ENCODE results near the gene ZNF622.
"Not testable (repeated sequence)": the region's sequence is repeated elsewhere in the genome, so short reads cannot be mapped to it uniquely, and the experiment has no call there.

ZNF622 gene

DNA sequence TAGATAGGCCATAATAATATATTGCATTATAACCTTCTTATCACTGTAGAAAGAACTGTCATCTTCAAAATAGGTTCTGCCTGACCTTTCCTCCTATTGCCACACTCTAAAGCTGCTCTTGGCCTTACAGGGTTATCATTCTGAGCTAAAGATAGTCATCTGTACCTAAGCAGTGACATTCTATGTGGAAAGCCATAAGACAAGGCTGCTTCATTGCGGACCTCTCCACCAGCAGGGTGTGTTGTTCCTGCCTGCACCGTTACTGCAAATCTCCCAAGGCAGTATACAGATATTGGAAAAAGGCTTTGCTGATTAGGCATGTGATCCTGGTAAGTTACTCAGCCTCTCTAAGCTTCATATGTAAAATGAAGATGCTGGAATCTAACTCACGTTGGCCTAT lies 8.1 kb downstream of the ZNF622 start:
- Histone ChIP-seq H3K4me3 (ENCODE audit: low read depth, low read length) (no peak overlapping the region), H3K4me1 (ENCODE audit: control insufficient read depth, insufficient read depth, low read length) (0 out of 2 replicates have a peak, but pooled peaks cover 4% of the 10 kb centered on the region), H3K36me3 (ENCODE audit: control insufficient read depth, insufficient read depth, low read length) (peaks cover 80% of the 10 kb centered on the region), H3K9me3 (ENCODE audit: control insufficient read depth, insufficient read depth, low read length) (no peaks in the 10 kb centered on the region), H3K27ac (ENCODE audit: low read depth, low read length) (no peak overlapping the region), H3K9ac (ENCODE audit: low read depth, low read length) (no peak overlapping the region), H3K27me3 (ENCODE audit: control insufficient read depth, insufficient read depth, low read length) (no peaks in the 10 kb centered on the region)

- no peak overlapping the region for H3K27ac ChIP-seq (ENCODE audit: low read depth, low read length)
- no peak overlapping the region for H3K9ac ChIP-seq (ENCODE audit: low read depth, low read length)
These were observed 9.3 kb downstream of the ZNF622 start for GRCh38 chr5:16456103-16456832.

GRCh38 chr5:16455668-16456067 lies 9.9 kb downstream of the ZNF622 start:
- no peak overlapping the region for H3K9ac ChIP-seq (ENCODE audit: low read depth, low read length)
- H3K36me3 ChIP-seq (ENCODE audit: control insufficient read depth, insufficient read depth, low read length): peaks cover 80% of the 10 kb centered on the region
- H3K4me1 ChIP-seq (ENCODE audit: control insufficient read depth, insufficient read depth, low read length): 0 out of 2 replicates have a peak, but pooled peaks cover 4% of the 10 kb centered on the region
- H3K27me3 ChIP-seq (ENCODE audit: control insufficient read depth, insufficient read depth, low read length): no peaks in the 10 kb centered on the region
- no peaks in the 10 kb centered on the region for H3K9me3 ChIP-seq (ENCODE audit: control insufficient read depth, insufficient read depth, low read length)
- H3K27ac ChIP-seq (ENCODE audit: low read depth, low read length): no peak overlapping the region
- H3K4me3 ChIP-seq (ENCODE audit: low read depth, low read length): no peak overlapping the region

More at GRCh38 chr5:16456103-16456832, 9.3 kb downstream of the ZNF622 start:
- H3K27me3 ChIP-seq (ENCODE audit: control insufficient read depth, insufficient read depth, low read length): no peaks in the 10 kb centered on the region
- no peak overlapping the region for H3K4me3 ChIP-seq (ENCODE audit: low read depth, low read length)
- H3K9me3 ChIP-seq (ENCODE audit: control insufficient read depth, insufficient read depth, low read length): no peaks in the 10 kb centered on the region
- H3K4me1 ChIP-seq (ENCODE audit: control insufficient read depth, insufficient read depth, low read length): 0 out of 2 replicates have a peak, but pooled peaks cover 4% of the 10 kb centered on the region
- peaks cover 80% of the 10 kb centered on the region for H3K36me3 ChIP-seq (ENCODE audit: control insufficient read depth, insufficient read depth, low read length)

GRCh38 chr5:16454686-16455085 lies 10.9 kb downstream of the ZNF622 start:
- Histone ChIP-seq H3K9me3 (ENCODE audit: control insufficient read depth, insufficient read depth, low read length) (no peaks in the 10 kb centered on the region), H3K4me3 (ENCODE audit: low read depth, low read length) (no peak overlapping the region), H3K27ac (ENCODE audit: low read depth, low read length) (no peak overlapping the region), H3K36me3 (ENCODE audit: control insufficient read depth, insufficient read depth, low read length) (peaks cover 82% of the 10 kb centered on the region), H3K27me3 (ENCODE audit: control insufficient read depth, insufficient read depth, low read length) (no peaks in the 10 kb centered on the region), H3K9ac (ENCODE audit: low read depth, low read length) (no peak overlapping the region), H3K4me1 (ENCODE audit: control insufficient read depth, insufficient read depth, low read length) (0 out of 2 replicates have a peak, but pooled peaks cover 4% of the 10 kb centered on the region)

- peaks cover 83% of the 10 kb centered on the region for H3K36me3 ChIP-seq (ENCODE audit: control insufficient read depth, insufficient read depth, low read length)
These were observed 12.0 kb downstream of the ZNF622 start for GRCh38 chr5:16453609-16454008.

GRCh38 chr5:16450163-16450562 lies 15.4 kb downstream of the ZNF622 start:
- Histone ChIP-seq H3K9ac (ENCODE audit: low read depth, low read length) (no peak overlapping the region), H3K36me3 (ENCODE audit: control insufficient read depth, insufficient read depth, low read length) (peaks cover 57% of the 10 kb centered on the region)

More at GRCh38 chr5:16453609-16454008, 12.0 kb downstream of the ZNF622 start:
- H3K27ac ChIP-seq (ENCODE audit: low read depth, low read length): no peak overlapping the region
- H3K9me3 ChIP-seq (ENCODE audit: control insufficient read depth, insufficient read depth, low read length): no peaks in the 10 kb centered on the region
- no peak overlapping the region for H3K4me3 ChIP-seq (ENCODE audit: low read depth, low read length)
- 0 out of 2 replicates have a peak, but pooled peaks cover 4% of the 10 kb centered on the region for H3K4me1 ChIP-seq (ENCODE audit: control insufficient read depth, insufficient read depth, low read length)
- no peaks in the 10 kb centered on the region for H3K27me3 ChIP-seq (ENCODE audit: control insufficient read depth, insufficient read depth, low read length)
- H3K9ac ChIP-seq (ENCODE audit: low read depth, low read length): no peak overlapping the region

DNA sequence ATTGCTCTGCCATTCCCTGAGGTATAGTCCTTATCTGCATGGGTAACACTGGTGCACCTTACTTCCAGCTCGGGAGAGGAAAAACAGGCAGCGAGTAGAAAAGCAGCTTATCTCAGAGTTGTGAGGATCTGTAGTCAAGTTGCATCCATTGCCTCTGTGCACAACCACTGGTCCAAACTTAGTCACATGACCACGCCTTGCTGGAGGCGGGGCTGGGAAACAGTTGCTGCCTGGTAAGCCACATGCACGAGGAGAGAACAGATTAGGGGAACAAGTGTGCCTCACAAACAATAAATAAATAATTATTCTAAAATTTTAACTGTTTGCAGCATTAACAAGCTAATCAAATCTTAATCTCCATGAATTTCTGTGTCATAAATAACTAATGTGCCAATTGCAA lies 18.6 kb downstream of the ZNF622 start:
- Histone ChIP-seq H3K27me3 (ENCODE audit: control insufficient read depth, insufficient read depth, low read length) (no peaks in the 10 kb centered on the region), H3K36me3 (ENCODE audit: control insufficient read depth, insufficient read depth, low read length) (peaks cover 38% of the 10 kb centered on the region), H3K9ac (ENCODE audit: low read depth, low read length) (no peak overlapping the region), H3K4me3 (ENCODE audit: low read depth, low read length) (no peak overlapping the region), H3K9me3 (ENCODE audit: control insufficient read depth, insufficient read depth, low read length) (no peaks in the 10 kb centered on the region), H3K27ac (ENCODE audit: low read depth, low read length) (no peak overlapping the region), H3K4me1 (ENCODE audit: control insufficient read depth, insufficient read depth, low read length) (no peaks in the 10 kb centered on the region)

More at GRCh38 chr5:16450163-16450562, 15.4 kb downstream of the ZNF622 start:
- Histone ChIP-seq H3K4me1 (ENCODE audit: control insufficient read depth, insufficient read depth, low read length) (no peaks in the 10 kb centered on the region), H3K4me3 (ENCODE audit: low read depth, low read length) (no peak overlapping the region), H3K27ac (ENCODE audit: low read depth, low read length) (no peak overlapping the region), H3K9me3 (ENCODE audit: control insufficient read depth, insufficient read depth, low read length) (no peaks in the 10 kb centered on the region), H3K27me3 (ENCODE audit: control insufficient read depth, insufficient read depth, low read length) (no peaks in the 10 kb centered on the region)

GRCh38 chr5:16437977-16438376 lies 27.6 kb downstream of the ZNF622 start:
- no peak overlapping the region for H3K9ac ChIP-seq (ENCODE audit: low read depth, low read length)
- H3K36me3 ChIP-seq (ENCODE audit: control insufficient read depth, insufficient read depth, low read length): no peaks in the 10 kb centered on the region
- H3K4me1 ChIP-seq (ENCODE audit: control insufficient read depth, insufficient read depth, low read length): no peaks in the 10 kb centered on the region
- no peak overlapping the region for H3K27ac ChIP-seq (ENCODE audit: low read depth, low read length)
- no peaks in the 10 kb centered on the region for H3K27me3 ChIP-seq (ENCODE audit: control insufficient read depth, insufficient read depth, low read length)
- H3K9me3 ChIP-seq (ENCODE audit: control insufficient read depth, insufficient read depth, low read length): no peaks in the 10 kb centered on the region
- no peak overlapping the region for H3K4me3 ChIP-seq (ENCODE audit: low read depth, low read length)

- not testable (repeated sequence) for H3K36me3 ChIP-seq (ENCODE audit: control insufficient read depth, insufficient read depth, low read length); H3K9ac ChIP-seq (ENCODE audit: low read depth, low read length); H3K27ac ChIP-seq (ENCODE audit: low read depth, low read length); H3K9me3 ChIP-seq (ENCODE audit: control insufficient read depth, insufficient read depth, low read length); H3K27me3 ChIP-seq (ENCODE audit: control insufficient read depth, insufficient read depth, low read length); H3K4me3 ChIP-seq (ENCODE audit: low read depth, low read length)
- H3K4me1 ChIP-seq (ENCODE audit: control insufficient read depth, insufficient read depth, low read length): peaks cover 12% of the 10 kb centered on the region
These were observed 29.4 kb downstream of the ZNF622 start for GRCh38 chr5:16436065-16436682.

DNA sequence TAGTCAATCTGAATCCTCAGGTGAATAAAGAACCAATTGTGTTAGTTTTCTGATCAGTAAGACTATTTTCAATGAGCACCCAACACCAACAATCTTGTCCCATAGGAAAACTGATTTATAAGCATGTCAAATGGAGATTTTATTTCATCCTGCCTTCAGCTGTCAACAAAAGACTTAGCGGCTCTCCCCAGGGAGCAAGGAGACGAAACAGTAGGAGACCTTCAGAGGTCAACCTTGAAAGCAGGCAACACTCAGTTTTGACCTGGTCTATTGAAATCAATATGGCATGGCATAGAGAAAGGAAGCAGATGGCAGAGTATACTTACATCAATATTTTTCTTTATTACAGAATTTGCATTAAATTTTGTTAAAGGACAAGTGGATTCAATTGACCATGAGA lies 34.1 kb downstream of the ZNF622 start:
- no peaks in the 10 kb centered on the region for H3K9me3 ChIP-seq (ENCODE audit: control insufficient read depth, insufficient read depth, low read length)
- H3K4me3 ChIP-seq (ENCODE audit: low read depth, low read length): no peak overlapping the region

DNA sequence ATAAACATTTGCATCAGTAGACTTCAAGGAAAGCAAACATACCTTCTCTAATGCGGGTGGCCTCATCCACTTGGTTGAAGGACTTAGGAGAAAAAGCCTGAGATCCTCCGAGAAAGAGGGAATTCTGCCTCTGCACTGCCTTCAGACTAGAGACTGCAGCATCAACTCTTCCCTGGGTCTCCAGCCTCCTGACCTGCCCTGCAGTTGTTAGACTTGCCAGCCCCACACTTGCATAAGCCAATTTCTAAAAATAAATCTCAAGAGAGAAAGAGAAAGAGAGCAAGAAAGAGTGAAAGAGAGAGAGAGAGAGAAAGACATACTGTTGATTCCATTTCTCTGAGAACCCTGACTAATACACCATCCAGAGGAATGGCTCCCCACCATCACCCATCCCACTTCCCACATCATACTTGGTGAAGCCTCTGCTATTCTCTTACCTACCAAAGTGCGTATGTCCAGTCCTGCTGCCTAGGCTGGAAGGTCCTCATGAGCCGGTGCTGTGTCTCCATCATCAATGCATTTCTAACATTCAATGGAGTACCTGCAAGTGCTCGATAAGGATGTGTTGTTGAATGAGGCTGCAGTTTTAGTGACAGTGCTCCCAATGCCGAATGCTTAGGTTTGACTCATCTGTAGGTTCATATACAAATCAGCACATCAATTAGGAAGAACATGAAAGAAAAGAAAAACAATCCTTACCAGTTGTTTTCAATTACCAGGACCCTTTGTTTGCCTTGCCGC lies 35.1 kb downstream of the ZNF622 start:
- peaks cover 27% of the 10 kb centered on the region for H3K4me1 ChIP-seq (ENCODE audit: control insufficient read depth, insufficient read depth, low read length)
- H3K9me3 ChIP-seq (ENCODE audit: control insufficient read depth, insufficient read depth, low read length): no peaks in the 10 kb centered on the region
- H3K27ac ChIP-seq (ENCODE audit: low read depth, low read length): no peak overlapping the region
- no peak overlapping the region for H3K9ac ChIP-seq (ENCODE audit: low read depth, low read length)
- H3K27me3 ChIP-seq (ENCODE audit: control insufficient read depth, insufficient read depth, low read length): no peaks in the 10 kb centered on the region
- H3K4me3 ChIP-seq (ENCODE audit: low read depth, low read length): no peak overlapping the region
- H3K36me3 ChIP-seq (ENCODE audit: control insufficient read depth, insufficient read depth, low read length): no peaks in the 10 kb centered on the region

More for the DNA sequence above, 34.1 kb downstream of the ZNF622 start:
- no peaks in the 10 kb centered on the region for H3K27me3 ChIP-seq (ENCODE audit: control insufficient read depth, insufficient read depth, low read length)
- no peak overlapping the region for H3K9ac ChIP-seq (ENCODE audit: low read depth, low read length)
- no peak overlapping the region for H3K27ac ChIP-seq (ENCODE audit: low read depth, low read length)
- peaks cover 26% of the 10 kb centered on the region for H3K4me1 ChIP-seq (ENCODE audit: control insufficient read depth, insufficient read depth, low read length)
- H3K36me3 ChIP-seq (ENCODE audit: control insufficient read depth, insufficient read depth, low read length): no peaks in the 10 kb centered on the region

All from HUES48 (cell line).